ENCODE results near the gene FMNL2. TPM values are rescaled to one million over a fixed set of nuclear protein-coding genes. Genes with fewer than 3 reads are reported as not detected.

The FMNL2 gene
- total RNA-seq, 1 experiment from 2014 or later = 33.6 TPM

GRCh38 chr2:152444448-152444847 lies 109.5 kb downstream of the FMNL2 start:
- no peak overlapping the region for H4K91ac ChIP-seq (ENCODE audit: insufficient read length, low read depth, low read length)
- H3K4me2 ChIP-seq (ENCODE audit: insufficient read depth, insufficient read length, low read length) = no peak overlapping the region
- H3K9ac ChIP-seq (ENCODE audit: extremely low read depth, insufficient read length, low read length) = no peak overlapping the region
- no peak overlapping the region for H4K5ac ChIP-seq (ENCODE audit: insufficient read length, low read depth, low read length)
- H4K8ac ChIP-seq (replicated peaks; ENCODE audit: insufficient read length, low read depth, low read length) = no peak overlapping the region
- H3K27me3 ChIP-seq (ENCODE audit: insufficient read depth, low read length) = no peaks in the 10 kb centered on the region
- H2BK15ac ChIP-seq (ENCODE audit: low read depth, low read length) = no peak overlapping the region
- no peak overlapping the region for H2BK12ac ChIP-seq (ENCODE audit: insufficient read length, low read depth, low read length)
- no peak overlapping the region for H3K4ac ChIP-seq (ENCODE audit: low read depth, low read length)
- no peak overlapping the region for H3K27ac ChIP-seq (ENCODE audit: insufficient read length, low read depth, low read length)
- peaks cover 65 to 67% of the 10 kb centered on the region in 2 experiments for H3K4me1 Mint-ChIP-seq
- no peak overlapping the region for H3T11ph ChIP-seq (ENCODE audit: low read length)
- no peaks in the 10 kb centered on the region for H3K27me3 Mint-ChIP-seq (ENCODE audit: low read depth)
- H3K27ac Mint-ChIP-seq = no peak overlapping the region; a peak in 1 of 7 replicates
- H3K9me3 ChIP-seq (ENCODE audit: control insufficient read depth, low read depth, low read length) = no peaks in the 10 kb centered on the region
- H4K20me1 ChIP-seq (ENCODE audit: control insufficient read depth, insufficient read depth, insufficient read length) = no peaks in the 10 kb centered on the region
- no peaks in the 10 kb centered on the region for H3K36me3 Mint-ChIP-seq (ENCODE audit: insufficient read depth in 1 of 3, low read depth in 3 of 3)
- WGBS (ENCODE audit: extremely low coverage, insufficient read length, low lambda C conversion rate) = no CpG with 5 or more reads among the region's 3 CpGs
- peaks cover 2% of the 10 kb centered on the region for H3K79me1 ChIP-seq (ENCODE audit: insufficient read depth, low read depth, low read length, poor library complexity, severe bottlenecking)
- H3K23ac ChIP-seq (ENCODE audit: insufficient read length, low read depth, low read length) = no peak overlapping the region
- no peaks in the 10 kb centered on the region; the same call in 1 of the 2 replicates for H3K79me2 ChIP-seq (ENCODE audit: insufficient read depth, low read length)
- DNase-seq = no peak
- no peak overlapping the region for H2BK20ac ChIP-seq (ENCODE audit: low read depth, low read length, poor library complexity, severe bottlenecking)
- peaks cover 3% of the 10 kb centered on the region; the same call in 1 of the 2 replicates for H3K4me1 ChIP-seq (ENCODE audit: insufficient read depth, low read length)
- H2BK120ac ChIP-seq (ENCODE audit: low read depth, low read length, poor library complexity, severe bottlenecking) = no peak overlapping the region
- TF ChIP-seq, protein P1, sequence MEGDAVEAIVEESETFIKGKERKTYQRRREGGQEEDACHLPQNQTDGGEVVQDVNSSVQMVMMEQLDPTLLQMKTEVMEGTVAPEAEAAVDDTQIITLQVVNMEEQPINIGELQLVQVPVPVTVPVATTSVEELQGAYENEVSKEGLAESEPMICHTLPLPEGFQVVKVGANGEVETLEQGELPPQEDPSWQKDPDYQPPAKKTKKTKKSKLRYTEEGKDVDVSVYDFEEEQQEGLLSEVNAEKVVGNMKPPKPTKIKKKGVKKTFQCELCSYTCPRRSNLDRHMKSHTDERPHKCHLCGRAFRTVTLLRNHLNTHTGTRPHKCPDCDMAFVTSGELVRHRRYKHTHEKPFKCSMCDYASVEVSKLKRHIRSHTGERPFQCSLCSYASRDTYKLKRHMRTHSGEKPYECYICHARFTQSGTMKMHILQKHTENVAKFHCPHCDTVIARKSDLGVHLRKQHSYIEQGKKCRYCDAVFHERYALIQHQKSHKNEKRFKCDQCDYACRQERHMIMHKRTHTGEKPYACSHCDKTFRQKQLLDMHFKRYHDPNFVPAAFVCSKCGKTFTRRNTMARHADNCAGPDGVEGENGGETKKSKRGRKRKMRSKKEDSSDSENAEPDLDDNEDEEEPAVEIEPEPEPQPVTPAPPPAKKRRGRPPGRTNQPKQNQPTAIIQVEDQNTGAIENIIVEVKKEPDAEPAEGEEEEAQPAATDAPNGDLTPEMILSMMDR (conservative IDR thresholded peaks at IDR 0.05) = no peak
- H2AFZ ChIP-seq (ENCODE audit: low read length) = no peak overlapping the region
- H3K14ac ChIP-seq (ENCODE audit: insufficient read depth, low read length) = no peak overlapping the region
- no peak overlapping the region for H3K18ac ChIP-seq (ENCODE audit: insufficient read length, low read depth, low read length)
- H3K23me2 ChIP-seq (ENCODE audit: insufficient read length, low read depth, low read length, poor library complexity, severe bottlenecking) = no peaks in the 10 kb centered on the region
- H3K9me3 Mint-ChIP-seq = no peaks in the 10 kb centered on the region
- H2BK5ac ChIP-seq (ENCODE audit: insufficient read length, low read length) = no peak overlapping the region
- no peak overlapping the region for H3K4me3 Mint-ChIP-seq
- H2AK5ac ChIP-seq (ENCODE audit: insufficient read length, low read length) = no peak overlapping the region
- no peak overlapping the region for H3K56ac ChIP-seq (ENCODE audit: insufficient read length, low read depth, low read length)

Measured in H9 (cell line).